Body of pancreas (tissue), 4 donors: ENCODE measurements around the gene SLC25A36. TPM values are rescaled to one million over a fixed set of nuclear protein-coding genes. Genes with fewer than 3 reads are reported as not detected.
A peak's percentile ranks its signal among the peaks of the same experiment; 100 is the strongest.
"Not testable (repeated sequence)": the region's sequence is repeated elsewhere in the genome, so short reads cannot be mapped to it uniquely, and the experiment has no call there.

Experiments used
- ATAC-seq: fragments of 150-250 bp; one replicate; pipeline ENCODE4 v1.9.1; 2016
- DNase-seq, 4 donors: peaks; one replicate each; pipeline ENCODE4 v3.0.0-alpha.2; 2019
- H3K27ac ChIP-seq, 4 donors: fragments of 200-600 bp; sonication (generic); 1 replicate in 3 of 4; 2 replicates in 1 of 4; pipeline versions ENCODE4 v1.5.1 to v1.6.1; 2016 to 2019; ENCODE audit warnings: mild to moderate bottlenecking in 1 of 4, mixed read lengths in 1 of 4, moderate library complexity in 1 of 4
- H3K27me3 ChIP-seq, 2 donors: fragments of 200-600 bp; sonication (generic); one replicate each; pipeline ENCODE4 v1.6.0; 2016; ENCODE audit warnings: mild to moderate bottlenecking in 1 of 2
- H3K36me3 ChIP-seq, 2 donors: fragments of 200-600 bp; sonication (generic); replicated peaks in 1 of 2; 2 replicates each; pipeline ENCODE4 v1.5.1; 2016; ENCODE audit warnings: low read depth in 2 of 2; ENCODE audit not compliant: insufficient read depth in 1 of 2
- H3K4me1 ChIP-seq: fragments of 200-600 bp; sonication (generic); one replicate; pipeline ENCODE4 v1.6.0; 2016
- H3K4me3 ChIP-seq, 2 donors: fragments of 200-600 bp; sonication (generic); 1 replicate in 1 of 2; 2 replicates in 1 of 2; pipeline ENCODE4 v1.5.1; 2016 to 2019
- H3K9me3 ChIP-seq, 3 donors: fragments of 200-600 bp; sonication (generic); 1 replicate in 2 of 3; 2 replicates in 1 of 3; pipeline ENCODE4 v1.5.1; 2016
- POLR2A ChIP-seq, 3 donors: fragments of 450-650 bp; IDR thresholded peaks; one replicate each; pipeline ENCODE4 v1.6.1; 2016; ENCODE audit warnings: antibody characterized with exemption in 3 of 3, mild to moderate bottlenecking in 2 of 3
- WGBS, 2 donors: methylation state at CpG; one replicate each; pipeline ENCODE4 v1.1.5; 2017; 5-methylcytosine and 5-hydroxymethylcytosine counted together
- intact Hi-C: fragments of 100-400 bp; cut with DNase I; formaldehyde crosslinking; loops from one replicate; pipeline ENCODE4 v1.15.1; 2023
- total RNA-seq, 2 donors: library from RNA; depleted of rRNA; stranded (reverse); fragments of >200 nt; gene quantifications; one replicate each; pipeline ENCODE4 v1.1.0, GENCODE V29; 2016
- TF ChIP-seq, protein P1 (sequence below), 7 experiments: fragments of 450-650 bp in 4 of 7; fragments of 200-600 bp in 3 of 7; sonication (generic) in 3 of 7; IDR thresholded peaks; one replicate each; pipeline ENCODE4 v1.5.1; 2016 to 2019; ENCODE audit warnings: antibody characterized with exemption in 7 of 7

Gene SLC25A36
- total RNA-seq, 2 donors from 2014 or later: 84.0 to 111 TPM

GRCh38 chr3:140948460-140949249 is 7.0 kb downstream of the SLC25A36 start:
- peak overlapping the region in 2 of 4 donors; percentile 4 to 10 for H3K27ac ChIP-seq
- intact Hi-C loops: no loop called here
- TF ChIP-seq, protein P1, sequence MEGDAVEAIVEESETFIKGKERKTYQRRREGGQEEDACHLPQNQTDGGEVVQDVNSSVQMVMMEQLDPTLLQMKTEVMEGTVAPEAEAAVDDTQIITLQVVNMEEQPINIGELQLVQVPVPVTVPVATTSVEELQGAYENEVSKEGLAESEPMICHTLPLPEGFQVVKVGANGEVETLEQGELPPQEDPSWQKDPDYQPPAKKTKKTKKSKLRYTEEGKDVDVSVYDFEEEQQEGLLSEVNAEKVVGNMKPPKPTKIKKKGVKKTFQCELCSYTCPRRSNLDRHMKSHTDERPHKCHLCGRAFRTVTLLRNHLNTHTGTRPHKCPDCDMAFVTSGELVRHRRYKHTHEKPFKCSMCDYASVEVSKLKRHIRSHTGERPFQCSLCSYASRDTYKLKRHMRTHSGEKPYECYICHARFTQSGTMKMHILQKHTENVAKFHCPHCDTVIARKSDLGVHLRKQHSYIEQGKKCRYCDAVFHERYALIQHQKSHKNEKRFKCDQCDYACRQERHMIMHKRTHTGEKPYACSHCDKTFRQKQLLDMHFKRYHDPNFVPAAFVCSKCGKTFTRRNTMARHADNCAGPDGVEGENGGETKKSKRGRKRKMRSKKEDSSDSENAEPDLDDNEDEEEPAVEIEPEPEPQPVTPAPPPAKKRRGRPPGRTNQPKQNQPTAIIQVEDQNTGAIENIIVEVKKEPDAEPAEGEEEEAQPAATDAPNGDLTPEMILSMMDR (IDR thresholded peaks at IDR 0.05): no peak
- TF ChIP-seq POLR2A (IDR thresholded peaks at IDR 0.05): no peak
- H3K36me3 ChIP-seq: no peaks in the 10 kb centered on the region
- H3K27me3 ChIP-seq: no peaks in the 10 kb centered on the region
- no peak for ATAC-seq
- no peaks in the 10 kb centered on the region for H3K9me3 ChIP-seq
- WGBS, 2 donors: 78 to 79% methylated on average over 5 of the region's 5 CpGs
- DNase-seq: no peak
- H3K4me1 ChIP-seq: peaks cover 96% of the 10 kb centered on the region
- H3K4me3 ChIP-seq: no peak overlapping the region

- ATAC-seq (no peak), DNase-seq (no peak)
- H3K4me1 ChIP-seq: peaks cover 94% of the 10 kb centered on the region
- H3K27me3 ChIP-seq: no peaks in the 10 kb centered on the region
- no peaks in the 10 kb centered on the region for H3K36me3 ChIP-seq
- intact Hi-C loops: no loop called here
- no peaks in the 10 kb centered on the region for H3K9me3 ChIP-seq
- TF ChIP-seq, protein P1 (IDR thresholded peaks at IDR 0.05): no peak
- no peak for TF ChIP-seq POLR2A (IDR thresholded peaks at IDR 0.05)
- no peak overlapping the region for H3K4me3 ChIP-seq
- H3K27ac ChIP-seq: peak overlapping the region in 1 of 4 donors; percentile 5
- 47 to 64% methylated on average over 1 of the region's 1 CpG for WGBS, 2 donors
Measured at GRCh38 chr3:140950144-140950543, 8.5 kb downstream of the SLC25A36 start.

- Histone ChIP-seq H3K36me3 (no peaks in the 10 kb centered on the region), H3K9me3 (no peaks in the 10 kb centered on the region), H3K27me3 (no peaks in the 10 kb centered on the region), H3K4me3 (no peak overlapping the region), H3K4me1 (peaks cover 94% of the 10 kb centered on the region), H3K27ac (no peak overlapping the region)
- 57 to 70% methylated on average over 2 of the region's 2 CpGs for WGBS, 2 donors
- ATAC-seq: no peak
- TF ChIP-seq POLR2A (IDR thresholded peaks at IDR 0.05): no peak
- TF ChIP-seq, protein P1 (IDR thresholded peaks at IDR 0.05): no peak
- DNase-seq: no peak
- intact Hi-C loops: no loop called here
Measured at GRCh38 chr3:140950863-140951262, 9.2 kb downstream of the SLC25A36 start.

- H3K9me3 ChIP-seq, H3K4me3 ChIP-seq, H3K27me3 ChIP-seq, intact Hi-C loops, ATAC-seq, DNase-seq, H3K36me3 ChIP-seq: not testable (repeated sequence)
- Histone ChIP-seq H3K4me1 (peaks cover 93% of the 10 kb centered on the region), H3K27ac (peak overlapping the region in 3 of 4 donors; percentile 6 to 46 (median 34))
- WGBS, 2 donors: 56 to 64% methylated on average over 5 of the region's 5 CpGs
Measured at GRCh38 chr3:140951750-140952149, 10.1 kb downstream of the SLC25A36 start.

DNA sequence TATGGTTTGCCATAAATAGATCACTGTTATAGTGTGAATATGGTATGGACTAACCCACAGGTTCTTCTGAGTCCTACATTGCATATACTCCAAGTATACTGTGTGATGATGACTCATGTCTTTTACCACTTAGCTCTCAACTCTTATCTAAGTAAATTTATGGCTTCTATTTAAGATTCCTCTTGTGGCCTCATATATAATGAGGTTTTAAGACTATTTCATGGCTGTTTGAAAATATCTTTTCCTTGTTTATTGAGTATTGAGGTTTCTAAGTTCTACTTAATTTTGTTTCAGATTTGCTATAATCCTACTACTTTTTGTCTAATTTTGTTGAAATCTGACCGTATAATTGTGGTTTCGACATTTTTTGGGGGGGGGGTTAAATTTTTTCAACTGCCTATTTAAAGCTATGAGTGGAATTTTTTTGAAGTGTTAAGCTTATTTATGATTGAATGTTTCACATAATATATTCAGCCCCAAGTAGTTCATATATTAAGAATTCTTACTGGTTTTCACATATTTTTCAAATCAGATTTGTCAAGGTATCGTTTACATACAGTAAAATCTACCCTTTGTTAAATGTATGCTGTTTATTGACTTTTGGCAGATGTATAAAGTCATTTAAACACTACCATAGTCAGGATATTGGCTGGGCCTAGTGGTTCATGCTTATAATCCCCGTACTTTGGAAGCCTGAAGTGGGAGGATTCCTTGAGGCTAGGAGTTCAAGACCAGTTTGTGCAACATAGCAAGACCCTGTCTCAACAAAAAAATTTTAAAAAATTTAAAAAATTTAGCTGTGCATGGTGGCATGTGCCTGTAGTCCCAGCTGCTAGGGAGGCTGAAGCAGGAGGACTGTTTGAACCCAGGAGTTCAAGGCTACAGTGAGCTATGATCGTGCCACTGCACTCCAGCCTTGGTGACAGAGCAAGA is 11.7 kb downstream of the SLC25A36 start:
- Histone ChIP-seq H3K27ac (no peak overlapping the region), H3K27me3 (no peaks in the 10 kb centered on the region), H3K4me3 (no peak overlapping the region), H3K9me3 (no peaks in the 10 kb centered on the region), H3K36me3 (no peaks in the 10 kb centered on the region), H3K4me1 (peaks cover 96% of the 10 kb centered on the region)
- no peak for ATAC-seq
- DNase-seq: no peak
- intact Hi-C loops: no loop called here
- WGBS, 2 donors: 78 to 80% methylated on average over 5 of the region's 5 CpGs
- TF ChIP-seq, protein P1 (IDR thresholded peaks at IDR 0.05): no peak
- TF ChIP-seq POLR2A (IDR thresholded peaks at IDR 0.05): no peak
